GM18502 (cell line): Measurements from ENCODE around the gene GPATCH3.
"Not testable (repeated sequence)": the region's sequence is repeated elsewhere in the genome, so short reads cannot be mapped to it uniquely, and the experiment has no call there.

Experiments
- ATAC-seq: cut with Tn5 transposase; IDR thresholded peaks from one replicate; pipeline ENCODE4 v1.9.1; 2021; ENCODE audit warnings: mild to moderate bottlenecking; ENCODE audit not compliant: unreplicated experiment, poor library complexity

Gene GPATCH3

DNA sequence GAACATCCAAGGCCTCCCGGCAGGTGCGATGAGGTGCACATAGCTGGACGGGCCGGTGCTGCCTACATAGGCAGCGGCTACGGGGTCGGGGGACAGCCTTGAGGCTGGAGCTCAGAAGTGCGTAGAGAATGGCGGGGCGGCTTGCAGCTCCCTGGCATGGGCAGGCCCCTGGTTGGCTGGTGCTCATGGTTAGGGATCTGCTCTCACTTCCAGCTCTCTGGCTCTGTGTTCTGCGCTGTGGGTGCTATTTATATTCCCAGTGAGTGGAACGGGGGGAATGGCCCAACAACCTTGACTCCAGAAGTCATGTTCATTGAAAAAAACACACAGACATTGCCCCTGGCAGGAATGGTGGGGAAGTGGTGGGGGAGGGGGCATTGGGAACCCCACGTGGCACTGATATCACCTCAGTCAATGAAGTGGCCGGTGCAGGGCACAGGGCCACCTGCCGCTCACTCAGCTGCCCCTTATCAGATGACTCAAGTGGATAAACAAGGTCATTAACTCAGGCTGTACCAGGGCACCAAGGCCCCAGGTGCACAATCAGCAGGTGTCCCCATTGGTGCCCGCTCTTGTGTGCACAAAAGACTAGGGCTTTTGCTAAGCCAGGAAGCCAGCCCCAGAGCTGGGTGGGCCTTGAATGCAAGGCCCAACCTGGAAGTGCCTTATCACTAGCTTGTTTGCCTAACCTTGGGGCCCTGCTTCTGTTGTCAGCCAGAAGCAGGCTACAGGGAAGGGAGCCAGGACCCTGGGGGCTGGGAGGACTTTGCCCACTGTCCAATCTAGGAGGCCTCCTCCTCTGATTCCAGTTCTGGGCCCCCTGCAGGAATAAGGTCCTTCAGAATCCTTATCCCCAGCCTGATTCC lies 13.7 kb upstream of the GPATCH3 start, which contains the start of gene NR0B2:
TSS of gene NR0B2 (minus strand) at position 222 of the 866 bp plus-strand sequence. CDS start at position 187, 35 bp downstream.
- ATAC-seq = no peak

DNA sequence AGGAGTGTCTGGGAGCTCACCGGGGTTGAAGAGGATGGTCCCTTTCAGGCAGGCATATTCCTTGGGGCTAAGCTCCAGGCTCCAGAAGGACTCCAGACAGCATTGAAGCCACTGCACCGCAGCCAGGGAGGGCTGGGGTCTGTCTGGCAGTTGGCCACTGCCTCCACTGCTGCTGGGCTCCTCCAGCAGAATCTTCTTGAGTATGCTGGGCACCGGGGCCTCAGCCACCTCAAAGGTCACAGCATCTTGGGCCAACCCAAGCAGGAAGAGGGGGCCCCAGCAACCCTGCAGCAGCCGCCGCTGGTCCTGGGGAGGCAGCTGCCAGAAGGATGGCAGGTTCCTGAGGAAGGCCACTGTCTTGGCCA lies 13.1 kb upstream of the GPATCH3 start:
- ATAC-seq = no peak

GRCh38 chr1:26912147-26912490 lies 11.9 kb upstream of the GPATCH3 start:
- no peak for ATAC-seq

GRCh38 chr1:26911399-26912146 lies 11.3 kb upstream of the GPATCH3 start:
- no peak for ATAC-seq

GRCh38 chr1:26910343-26911160 lies 10.3 kb upstream of the GPATCH3 start:
- ATAC-seq = no peak

GRCh38 chr1:26909951-26910342 lies 9.7 kb upstream of the GPATCH3 start:
- ATAC-seq = no peak

GRCh38 chr1:26907071-26907917 lies 7.0 kb upstream of the GPATCH3 start:
- ATAC-seq = no peak

- ATAC-seq = no peak
These were observed 696 bp upstream of the GPATCH3 start for GRCh38 chr1:26900815-26901511.

- no peak for ATAC-seq
These were observed 2.9 kb downstream of the GPATCH3 start for GRCh38 chr1:26897351-26897750.

DNA sequence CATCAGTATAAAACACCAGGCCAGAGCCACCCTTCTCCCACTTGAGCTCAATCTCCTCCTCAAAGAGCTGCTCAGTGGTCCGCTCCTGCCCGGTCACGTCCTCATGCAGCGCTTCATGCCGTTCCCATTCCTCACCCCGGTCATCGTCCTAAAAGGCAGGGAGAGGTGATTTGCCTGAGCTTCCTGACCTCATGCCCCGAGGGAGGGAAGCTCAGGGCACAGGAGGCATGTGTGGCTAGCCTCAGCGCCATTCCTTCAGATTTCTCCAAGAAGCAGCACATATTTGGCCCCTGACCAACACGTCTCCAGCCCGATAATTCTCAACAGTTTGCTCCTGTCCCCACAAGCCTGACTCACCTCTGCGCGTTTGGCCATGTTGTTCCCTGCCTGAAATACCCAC lies 6.0 kb downstream of the GPATCH3 start:
- no peak for ATAC-seq

- peak; percentile 15 for ATAC-seq
These were observed 9.8 kb downstream of the GPATCH3 start for GRCh38 chr1:26890467-26890796.

DNA sequence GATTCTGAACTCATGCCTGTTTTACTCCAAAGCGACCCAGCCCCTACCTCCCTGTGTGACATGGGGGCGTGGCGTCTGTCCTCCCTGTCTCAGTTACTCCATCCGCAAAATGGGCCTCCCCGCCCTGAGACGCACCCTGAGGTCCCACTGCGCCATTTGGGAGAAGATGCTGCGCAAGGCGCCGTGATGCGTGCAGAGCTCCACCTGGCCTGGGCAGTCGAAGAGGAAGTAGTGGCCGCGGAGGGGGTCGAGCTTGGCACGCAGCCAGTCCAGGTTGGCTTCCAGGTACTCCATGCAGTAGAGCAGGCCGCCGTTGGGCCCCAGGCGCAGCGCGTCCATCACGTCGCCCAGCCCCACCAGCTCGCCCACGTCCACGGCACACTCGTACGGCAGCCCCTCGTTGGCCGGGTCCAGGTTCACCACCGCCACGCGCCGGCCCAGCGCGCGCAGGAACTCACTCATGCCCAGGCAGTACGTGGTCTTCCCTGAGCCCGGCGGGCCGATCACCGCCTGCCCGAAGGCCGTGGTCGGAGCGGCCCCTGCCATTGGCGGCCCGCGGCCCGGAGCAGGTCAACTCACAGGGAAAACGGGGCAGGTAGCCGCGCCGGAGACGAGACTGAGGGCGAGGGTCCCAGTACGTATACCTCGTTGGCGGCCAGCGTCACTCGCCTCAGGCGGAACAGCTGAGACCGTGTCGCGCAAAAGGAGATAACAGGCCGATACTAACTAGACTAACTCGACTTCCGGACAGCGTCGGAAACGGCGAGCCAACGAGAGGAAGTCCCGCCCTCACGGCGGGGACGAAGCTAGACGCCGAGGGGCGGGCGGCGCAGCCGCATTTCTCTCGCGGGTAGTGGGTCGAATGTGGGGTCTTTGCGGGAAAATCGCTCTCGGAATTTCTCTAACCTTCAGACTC lies 10.5 kb downstream of the GPATCH3 start, which contains the start of gene GPN2:
TSS of gene GPN2 (minus strand) at position 733 of the 916 bp plus-strand sequence. CDS start at position 546, 187 bp downstream.
- peak; percentile 73 for ATAC-seq

GRCh38 chr1:26888231-26888630 lies 12.0 kb downstream of the GPATCH3 start:
- no peak for ATAC-seq

- ATAC-seq = no peak
These were observed 13.1 kb downstream of the GPATCH3 start for GRCh38 chr1:26887125-26887524.

GRCh38 chr1:26882696-26883463 lies 17.4 kb downstream of the GPATCH3 start:
- no peak for ATAC-seq

DNA sequence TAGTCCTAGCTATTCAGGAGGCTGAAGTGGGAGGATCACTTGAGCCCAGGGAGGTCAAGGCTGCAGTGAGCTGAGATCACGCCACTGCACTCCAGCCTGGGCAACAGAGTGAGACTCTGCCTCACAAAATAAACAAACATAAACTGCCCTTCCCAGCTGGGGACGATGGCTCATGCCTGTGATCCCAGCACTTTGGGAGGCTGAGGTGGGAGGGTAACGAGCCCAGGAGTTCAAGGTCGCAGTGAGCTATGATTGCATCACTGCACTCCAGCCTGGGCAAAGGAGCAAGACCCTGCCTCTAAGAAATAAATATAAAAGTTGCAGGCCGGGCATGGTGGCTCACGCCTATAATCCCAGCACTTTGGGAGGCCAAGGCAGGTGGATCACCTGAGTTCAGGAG lies 18.7 kb downstream of the GPATCH3 start:
- ATAC-seq = not testable (repeated sequence)

GRCh38 chr1:26879793-26880192 lies 20.5 kb downstream of the GPATCH3 start:
- no peak for ATAC-seq
